HFFc6 (cell line): Measurements from ENCODE around the gene RGL4. TPM values are rescaled to one million over a fixed set of nuclear protein-coding genes. Genes with fewer than 3 reads are reported as not detected.

ENCODE experiments used
- DNase-seq: peaks from one replicate; pipeline ENCODE4 v3.0.0-alpha.2; 2018
- H3K27ac Mint-ChIP-seq: 2 replicates; pipeline ENCODE4 v1.8.0; 2020; ENCODE audit warnings: mild to moderate bottlenecking, mixed read lengths
- H3K27me3 Mint-ChIP-seq: 2 replicates; pipeline ENCODE4 v1.8.0; 2021; ENCODE audit warnings: mild to moderate bottlenecking, moderate library complexity, mixed read lengths; ENCODE audit not compliant: insufficient read depth
- H3K36me3 Mint-ChIP-seq: 2 replicates; pipeline ENCODE4 v1.8.0; 2021; ENCODE audit warnings: low read depth, mixed read lengths
- H3K4me1 Mint-ChIP-seq: 2 replicates; pipeline ENCODE4 v1.8.0; 2020; ENCODE audit warnings: low read depth, mixed read lengths
- H3K4me3 Mint-ChIP-seq: 2 replicates; pipeline ENCODE4 v1.8.0; 2020; ENCODE audit warnings: mild to moderate bottlenecking, moderate library complexity, mixed read lengths
- H3K9me3 Mint-ChIP-seq: 2 replicates; pipeline ENCODE4 v1.8.0; 2020; ENCODE audit warnings: mild to moderate bottlenecking, mixed read lengths
- CTCF ChIP-seq: fragments of 200-600 bp; sonication (generic); IDR thresholded peaks from 2 replicates; pipeline ENCODE4 v1.5.0; 2021; ENCODE audit warnings: antibody characterized with exemption, mild to moderate bottlenecking
- total RNA-seq, 6 experiments: library from RNA; stranded (reverse); fragmentation: NEBNext Ultra II Directional; extraction: Animal tissue kit (Norgen Biotek cat#: 25700); gene quantifications; 2 replicates in 1 of 6; 3 replicates in 5 of 6; pipeline ENCODE4 v1.2.3, GENCODE V29; 2021

Gene RGL4
- total RNA-seq, 6 experiments from 2014 or later = not detected

- Mint-ChIP-seq H3K27me3 (peaks cover 1% of the 10 kb centered on the region; the same call in 1 of the 2 replicates), H3K9me3 (no peaks in the 10 kb centered on the region), H3K4me3 (no peak overlapping the region), H3K36me3 (no peaks in the 10 kb centered on the region), H3K4me1 (no peaks in the 10 kb centered on the region), H3K27ac (no peak overlapping the region)
- TF ChIP-seq CTCF = no peak
- no peak for DNase-seq
Measured at GRCh38 chr22:23678133-23678532, 12.7 kb upstream of the RGL4 start.

GRCh38 chr22:23681026-23681809 lies 9.6 kb upstream of the RGL4 start:
- Mint-ChIP-seq H3K27ac (no peak overlapping the region), H3K27me3 (peaks cover 1% of the 10 kb centered on the region; the same call in 1 of the 2 replicates), H3K9me3 (no peaks in the 10 kb centered on the region), H3K4me1 (peaks cover 8% of the 10 kb centered on the region), H3K4me3 (no peak overlapping the region), H3K36me3 (no peaks in the 10 kb centered on the region)
- peak; percentile 35 for TF ChIP-seq CTCF
- DNase-seq = no peak

- Mint-ChIP-seq H3K9me3 (no peaks in the 10 kb centered on the region), H3K4me3 (no peak overlapping the region), H3K27me3 (peaks cover 1% of the 10 kb centered on the region; the same call in 1 of the 2 replicates), H3K4me1 (peaks cover 8% of the 10 kb centered on the region), H3K27ac (no peak overlapping the region), H3K36me3 (no peaks in the 10 kb centered on the region)
- TF ChIP-seq CTCF = no peak
- DNase-seq = no peak
Measured at GRCh38 chr22:23682077-23682476, 8.7 kb upstream of the RGL4 start.

GRCh38 chr22:23682827-23683355 lies 7.9 kb upstream of the RGL4 start:
- Mint-ChIP-seq H3K27me3 (peaks cover 1% of the 10 kb centered on the region; the same call in 1 of the 2 replicates), H3K4me3 (no peak overlapping the region), H3K9me3 (no peaks in the 10 kb centered on the region), H3K36me3 (no peaks in the 10 kb centered on the region), H3K27ac (no peak overlapping the region), H3K4me1 (peaks cover 8% of the 10 kb centered on the region)
- no peak for TF ChIP-seq CTCF
- DNase-seq = no peak

GRCh38 chr22:23683545-23683944 lies 7.3 kb upstream of the RGL4 start:
- no peak for TF ChIP-seq CTCF
- H3K4me3 Mint-ChIP-seq = no peak overlapping the region
- no peaks in the 10 kb centered on the region for H3K9me3 Mint-ChIP-seq
- no peak for DNase-seq
- H3K36me3 Mint-ChIP-seq = no peaks in the 10 kb centered on the region
- no peak overlapping the region for H3K27ac Mint-ChIP-seq
- peaks cover 8% of the 10 kb centered on the region for H3K4me1 Mint-ChIP-seq
- H3K27me3 Mint-ChIP-seq = peaks cover 1% of the 10 kb centered on the region; the same call in 1 of the 2 replicates
